DND-41 (cell line): ENCODE measurements around the gene ADGRB3.
"Not testable (repeated sequence)": the region's sequence is repeated elsewhere in the genome, so short reads cannot be mapped to it uniquely, and the experiment has no call there.

Experiments
- CTCF ChIP-seq: IDR thresholded peaks from 2 replicates; pipeline ENCODE4 v1.5.1; 2012; ENCODE audit warnings: borderline replicate concordance, low read length, moderate library complexity, mild to moderate bottlenecking; ENCODE audit not compliant: poor library complexity, severe bottlenecking; ENCODE audit errors: extremely low read depth
- EZH2 ChIP-seq: IDR thresholded peaks from 3 replicates; pipeline ENCODE4 v1.6.1; 2012; ENCODE audit warnings: borderline replicate concordance, low read depth, mild to moderate bottlenecking, moderate library complexity, low read length, inconsistent platforms; ENCODE audit not compliant: severe bottlenecking

- not testable (repeated sequence) for TF ChIP-seq CTCF, EZH2
Observed at GRCh38 chr6:69121461-69122406, 486.7 kb downstream of the ADGRB3 start.
